ENCODE results near the gene BLCAP.
"Not testable (repeated sequence)": the region's sequence is repeated elsewhere in the genome, so short reads cannot be mapped to it uniquely, and the experiment has no call there.

The BLCAP gene

GRCh38 chr20:37479925-37480691 lies 47.6 kb downstream of the BLCAP start:
- DNase-seq: no peak

GRCh38 chr20:37479266-37479665 lies 48.4 kb downstream of the BLCAP start:
- no peak for DNase-seq

- no peak for DNase-seq
Observed at GRCh38 chr20:37477041-37477440, 50.6 kb downstream of the BLCAP start.

- no peak for DNase-seq
Observed at GRCh38 chr20:37475252-37475651, 52.4 kb downstream of the BLCAP start.

- no peak for DNase-seq
Observed at GRCh38 chr20:37474386-37474785, 53.3 kb downstream of the BLCAP start.

GRCh38 chr20:37473249-37474000 lies 54.3 kb downstream of the BLCAP start:
- no peak for DNase-seq

- not testable (repeated sequence) for DNase-seq
Observed at GRCh38 chr20:37472435-37472834, 55.2 kb downstream of the BLCAP start.

- DNase-seq: no peak
Observed at GRCh38 chr20:37471741-37472235, 55.9 kb downstream of the BLCAP start.

- DNase-seq: not testable (repeated sequence)
Observed at GRCh38 chr20:37470190-37470589, 57.5 kb downstream of the BLCAP start.

GRCh38 chr20:37469531-37469930 lies 58.1 kb downstream of the BLCAP start:
- no peak for DNase-seq

GRCh38 chr20:37468886-37469285 lies 58.8 kb downstream of the BLCAP start:
- no peak for DNase-seq
